CD14-positive monocyte (primary cell): ENCODE results near the gene CARS2. TPM values are rescaled to one million over a fixed set of nuclear protein-coding genes. Genes with fewer than 3 reads are reported as not detected.
"Not testable (repeated sequence)": the region's sequence is repeated elsewhere in the genome, so short reads cannot be mapped to it uniquely, and the experiment has no call there.

Experiments
- DNase-seq, 3 donors: peaks; one replicate each; pipeline ENCODE4 v3.0.0-alpha.2; 2011 to 2022
- H2AFZ ChIP-seq: 2 replicates; pipeline ENCODE4 v1.6.0; 2012; ENCODE audit warnings: mild to moderate bottlenecking, low read depth, low read length, inconsistent platforms; ENCODE audit not compliant: insufficient read depth, poor library complexity, severe bottlenecking
- H3K27ac ChIP-seq, 2 donors: 1 replicate in 1 of 2; 2 replicates in 1 of 2; pipeline ENCODE4 v1.5.1; 2012 to 2013; ENCODE audit warnings: low read length in 2 of 2, control low read depth in 1 of 2, inconsistent platforms in 1 of 2, low read depth in 1 of 2, mild to moderate bottlenecking in 1 of 2
- H3K27me3 ChIP-seq, 2 donors: one replicate each; pipeline versions ENCODE4 v1.6.0 to v1.6.1; 2011 to 2013; ENCODE audit warnings: low read length in 2 of 2; ENCODE audit not compliant: control insufficient read depth in 2 of 2, insufficient read depth in 2 of 2
- H3K36me3 ChIP-seq, 2 donors: replicated peaks in 1 of 2; 1 replicate in 1 of 2; 2 replicates in 1 of 2; pipeline versions ENCODE4 v1.5.1 to v1.6.1; 2012 to 2013; ENCODE audit warnings: low read length in 2 of 2, control low read depth in 1 of 2, inconsistent platforms in 1 of 2, mild to moderate bottlenecking in 1 of 2; ENCODE audit not compliant: insufficient read depth in 2 of 2, control insufficient read depth in 1 of 2
- H3K4me1 ChIP-seq, 2 donors: 1 replicate in 1 of 2; 2 replicates in 1 of 2; pipeline versions ENCODE4 v1.5.1 to v1.6.1; 2012 to 2013; ENCODE audit warnings: low read length in 2 of 2, control low read depth in 1 of 2, inconsistent platforms in 1 of 2, mild to moderate bottlenecking in 1 of 2, moderate library complexity in 1 of 2; ENCODE audit not compliant: insufficient read depth in 2 of 2, control insufficient read depth in 1 of 2
- H3K4me2 ChIP-seq: replicated peaks from 2 replicates; pipeline ENCODE3; 2012; ENCODE audit warnings: low read length, moderate library complexity, mild to moderate bottlenecking; ENCODE audit not compliant: poor library complexity, severe bottlenecking; ENCODE audit errors: extremely low read depth
- H3K4me3 ChIP-seq, 3 experiments: fragments of 200-600 bp in 1 of 3; sonication (generic) in 1 of 3; replicated peaks in 1 of 3; 1 replicate in 2 of 3; 2 replicates in 1 of 3; pipeline ENCODE4 v1.5.1; 2011 to 2013; ENCODE audit warnings: low read length in 3 of 3, mild to moderate bottlenecking in 3 of 3, control low read depth in 2 of 3, low read depth in 2 of 3, inconsistent platforms in 1 of 3, moderate library complexity in 1 of 3
- H3K79me2 ChIP-seq: 2 replicates; pipeline ENCODE4 v1.6.0; 2012; ENCODE audit warnings: mild to moderate bottlenecking, control low read depth, inconsistent platforms, low read length, moderate library complexity; ENCODE audit not compliant: insufficient read depth
- H3K9ac ChIP-seq: 2 replicates; pipeline ENCODE4 v1.6.0; 2017; ENCODE audit warnings: low read length, mild to moderate bottlenecking; ENCODE audit not compliant: insufficient read depth, poor library complexity, severe bottlenecking
- H3K9me3 ChIP-seq, 2 donors: replicated peaks in 1 of 2; 1 replicate in 1 of 2; 2 replicates in 1 of 2; pipeline versions ENCODE4 v1.5.1 to v1.6.1; 2012 to 2013; ENCODE audit warnings: low read length in 2 of 2, control low read depth in 1 of 2; ENCODE audit not compliant: control insufficient read depth in 1 of 2, insufficient read depth in 1 of 2
- H4K20me1 ChIP-seq: 2 replicates; pipeline ENCODE4 v1.6.0; 2012; ENCODE audit warnings: mild to moderate bottlenecking, low read length, control low read depth, moderate library complexity; ENCODE audit not compliant: insufficient read depth
- H3K27ac Mint-ChIP-seq, 7 donors: one replicate each; pipeline ENCODE4 v1.8.0; 2020; ENCODE audit warnings: mild to moderate bottlenecking in 7 of 7, mixed read lengths in 7 of 7, moderate library complexity in 6 of 7, inconsistent platforms in 2 of 7
- H3K27me3 Mint-ChIP-seq, 3 donors: one replicate each; pipeline ENCODE4 v1.8.0; 2021 to 2022; ENCODE audit warnings: low read depth in 3 of 3, mild to moderate bottlenecking in 3 of 3, mixed read lengths in 3 of 3, moderate library complexity in 3 of 3, inconsistent platforms in 1 of 3
- H3K36me3 Mint-ChIP-seq, 2 donors: one replicate each; pipeline ENCODE4 v1.8.0; 2020; ENCODE audit warnings: mixed read lengths in 2 of 2, inconsistent platforms in 1 of 2, mild to moderate bottlenecking in 1 of 2
- H3K4me1 Mint-ChIP-seq: one replicate; pipeline ENCODE4 v1.8.0; 2020; ENCODE audit warnings: mild to moderate bottlenecking, mixed read lengths
- H3K4me3 Mint-ChIP-seq, 2 donors: one replicate each; pipeline ENCODE4 v1.8.0; 2020; ENCODE audit warnings: mild to moderate bottlenecking in 2 of 2, mixed read lengths in 2 of 2, moderate library complexity in 1 of 2
- H3K9me3 Mint-ChIP-seq, 7 donors: one replicate each; pipeline ENCODE4 v1.8.0; 2020 to 2022; ENCODE audit warnings: mixed read lengths in 7 of 7, mild to moderate bottlenecking in 6 of 7, moderate library complexity in 6 of 7, inconsistent platforms in 2 of 7
- CTCF ChIP-seq: fragments of 200-600 bp; IDR thresholded peaks from one replicate; pipeline ENCODE4 v1.8.0; 2022; ENCODE audit warnings: antibody characterized with exemption, mild to moderate bottlenecking
- WGBS: methylation state at CpG from one replicate; pipeline ENCODE4 v1.1.5; 2013; ENCODE audit warnings: missing lambda C conversion rate; ENCODE audit not compliant: insufficient coverage; 5-methylcytosine and 5-hydroxymethylcytosine counted together
- intact Hi-C, 2 donors: fragments of 100-400 bp; cut with micrococcal nuclease; formaldehyde crosslinking; loops; one replicate each; pipeline versions ENCODE4 v1.15.0 to v1.15.1; 2023
- polyA plus RNA-seq, 3 donors: library from polyadenylated mRNA; depleted of rRNA in 1 of 3; unstranded in 2 of 3; stranded (reverse) in 1 of 3; fragments of 300-500 nt in 2 of 3; fragments of >200 nt in 1 of 3; fragmentation: Illumina TruSeq in 2 of 3; gene quantifications; 1 replicate in 2 of 3; 2 replicates in 1 of 3; pipeline ENCODE4 v1.2.3, GENCODE V29; 2012 to 2021

CARS2 gene
- polyA plus RNA-seq, 3 donors, result 130 to 305 (median 227) TPM

- Mint-ChIP-seq H3K27me3 (peaks cover 3 to 26% (median 4%) of the 10 kb centered on the region in 3 donors), H3K4me1 (peaks cover 4% of the 10 kb centered on the region), H3K36me3 (peaks cover 0 to 2% of the 10 kb centered on the region in 2 donors), H3K27ac (no peak overlapping the region), H3K9me3 (peaks cover 7 to 20% (median 13%) of the 10 kb centered on the region in 7 donors), H3K4me3 (no peak overlapping the region)
- Histone ChIP-seq H3K9ac (no peak overlapping the region), H3K27ac (no peak overlapping the region), H3K36me3 (no peaks in the 10 kb centered on the region), H2AFZ (no peak overlapping the region), H3K79me2 (peaks cover 3% of the 10 kb centered on the region), H3K9me3 (peaks cover 0 to 8% of the 10 kb centered on the region in 2 donors), H4K20me1 (no peaks in the 10 kb centered on the region), H3K4me2 (no peak overlapping the region), H3K4me3 (no peak overlapping the region), H3K27me3 (no peaks in the 10 kb centered on the region), H3K4me1 (peaks cover 7 to 8% of the 10 kb centered on the region in 2 donors)
- no peak for TF ChIP-seq CTCF
- DNase-seq, result no peak
- WGBS, result 96% methylated on average over 10 of the region's 12 CpGs
- intact Hi-C loops, result no loop called here
Measured at GRCh38 chr13:110610955-110611595, 94.8 kb downstream of the CARS2 start.

GRCh38 chr13:110607675-110608224 lies 98.2 kb downstream of the CARS2 start:
- Histone ChIP-seq H3K79me2 (no peaks in the 10 kb centered on the region), H3K9ac (no peak overlapping the region), H2AFZ (no peak overlapping the region), H3K36me3 (no peaks in the 10 kb centered on the region), H3K4me2 (no peak overlapping the region), H3K27ac (no peak overlapping the region), H4K20me1 (no peaks in the 10 kb centered on the region), H3K9me3 (no peaks in the 10 kb centered on the region), H3K4me1 (no peaks in the 10 kb centered on the region), H3K27me3 (no peaks in the 10 kb centered on the region), H3K4me3 (no peak overlapping the region)
- no peaks in the 10 kb centered on the region for H3K4me1 Mint-ChIP-seq
- WGBS, result no CpG with 5 or more reads among the region's 3 CpGs
- H3K4me3 Mint-ChIP-seq, result no peak overlapping the region
- peaks cover 0 to 4% (median 0%) of the 10 kb centered on the region in 7 donors for H3K9me3 Mint-ChIP-seq
- DNase-seq, result no peak
- TF ChIP-seq CTCF, result no peak
- H3K27me3 Mint-ChIP-seq, result peaks cover 3 to 25% (median 9%) of the 10 kb centered on the region in 3 donors
- intact Hi-C loops, result no loop called here
- no peak overlapping the region for H3K27ac Mint-ChIP-seq
- H3K36me3 Mint-ChIP-seq, result no peaks in the 10 kb centered on the region

GRCh38 chr13:110606281-110606680 lies 99.6 kb downstream of the CARS2 start:
- intact Hi-C loops, H3K4me3 Mint-ChIP-seq, H3K4me2 ChIP-seq, DNase-seq, H2AFZ ChIP-seq, H3K4me1 Mint-ChIP-seq, H3K36me3 Mint-ChIP-seq, H3K4me1 ChIP-seq, H3K27ac ChIP-seq, H3K9me3 Mint-ChIP-seq, H3K9ac ChIP-seq, H3K4me3 ChIP-seq, H3K9me3 ChIP-seq, H3K79me2 ChIP-seq, H3K27ac Mint-ChIP-seq, H3K27me3 ChIP-seq, H4K20me1 ChIP-seq, H3K36me3 ChIP-seq: not testable (repeated sequence)
- WGBS, result no CpG with 5 or more reads among the region's 33 CpGs
- peaks cover 5 to 24% (median 10%) of the 10 kb centered on the region in 3 donors for H3K27me3 Mint-ChIP-seq
